Ovary (tissue), 3 donors: ENCODE results near the gene ACY1.

ENCODE experiments used
- EP300 ChIP-seq: sonication (generic); formaldehyde crosslinking; IDR thresholded peaks from one replicate; pipeline ENCODE4 v1.6.1; 2017; ENCODE audit warnings: antibody characterized with exemption
- POLR2A ChIP-seq: fragments of 450-650 bp; IDR thresholded peaks from one replicate; pipeline ENCODE4 v1.6.1; 2017; ENCODE audit warnings: antibody characterized with exemption, mild to moderate bottlenecking, moderate library complexity
- TF ChIP-seq, protein P1 (sequence below), 3 donors: fragments of 450-650 bp in 2 of 3; fragments of 200-600 bp in 1 of 3; IDR thresholded peaks; one replicate each; pipeline versions ENCODE4 v1.5.1 to v1.8.0; 2016 to 2022; ENCODE audit warnings: antibody characterized with exemption in 3 of 3, mild to moderate bottlenecking in 1 of 3
- donor health status: DM: no; HTN: no; CAD: no.

DNA sequence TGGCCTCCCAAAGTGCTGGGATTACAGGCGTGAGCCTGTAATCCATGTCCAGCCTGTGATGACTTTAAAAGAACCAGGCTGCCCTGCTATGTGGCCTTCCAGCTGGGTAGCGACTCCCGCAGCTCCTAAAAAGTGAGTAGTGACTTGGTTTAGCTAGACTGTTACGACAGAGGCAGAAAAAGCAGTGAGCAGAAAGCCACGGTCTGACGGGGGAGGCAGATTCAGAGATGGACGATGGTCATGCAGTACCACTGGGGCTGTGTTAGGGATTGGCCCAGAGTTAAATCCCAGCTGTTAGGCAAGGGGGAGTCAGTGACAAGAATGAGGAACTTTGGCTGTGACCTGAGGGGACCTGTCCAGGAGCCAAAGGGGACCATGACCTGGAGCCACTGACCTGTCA, 15.4 kb downstream of the ACY1 start:
- TF ChIP-seq POLR2A (no peak), EP300 (no peak)
- TF ChIP-seq, protein P1, sequence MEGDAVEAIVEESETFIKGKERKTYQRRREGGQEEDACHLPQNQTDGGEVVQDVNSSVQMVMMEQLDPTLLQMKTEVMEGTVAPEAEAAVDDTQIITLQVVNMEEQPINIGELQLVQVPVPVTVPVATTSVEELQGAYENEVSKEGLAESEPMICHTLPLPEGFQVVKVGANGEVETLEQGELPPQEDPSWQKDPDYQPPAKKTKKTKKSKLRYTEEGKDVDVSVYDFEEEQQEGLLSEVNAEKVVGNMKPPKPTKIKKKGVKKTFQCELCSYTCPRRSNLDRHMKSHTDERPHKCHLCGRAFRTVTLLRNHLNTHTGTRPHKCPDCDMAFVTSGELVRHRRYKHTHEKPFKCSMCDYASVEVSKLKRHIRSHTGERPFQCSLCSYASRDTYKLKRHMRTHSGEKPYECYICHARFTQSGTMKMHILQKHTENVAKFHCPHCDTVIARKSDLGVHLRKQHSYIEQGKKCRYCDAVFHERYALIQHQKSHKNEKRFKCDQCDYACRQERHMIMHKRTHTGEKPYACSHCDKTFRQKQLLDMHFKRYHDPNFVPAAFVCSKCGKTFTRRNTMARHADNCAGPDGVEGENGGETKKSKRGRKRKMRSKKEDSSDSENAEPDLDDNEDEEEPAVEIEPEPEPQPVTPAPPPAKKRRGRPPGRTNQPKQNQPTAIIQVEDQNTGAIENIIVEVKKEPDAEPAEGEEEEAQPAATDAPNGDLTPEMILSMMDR (IDR thresholded peaks at IDR 0.05): no peak
